ENCODE measurements around the gene MEDAG. TPM values are rescaled to one million over a fixed set of nuclear protein-coding genes. Genes with fewer than 3 reads are reported as not detected.

Gene MEDAG
- total RNA-seq = not detected

DNA sequence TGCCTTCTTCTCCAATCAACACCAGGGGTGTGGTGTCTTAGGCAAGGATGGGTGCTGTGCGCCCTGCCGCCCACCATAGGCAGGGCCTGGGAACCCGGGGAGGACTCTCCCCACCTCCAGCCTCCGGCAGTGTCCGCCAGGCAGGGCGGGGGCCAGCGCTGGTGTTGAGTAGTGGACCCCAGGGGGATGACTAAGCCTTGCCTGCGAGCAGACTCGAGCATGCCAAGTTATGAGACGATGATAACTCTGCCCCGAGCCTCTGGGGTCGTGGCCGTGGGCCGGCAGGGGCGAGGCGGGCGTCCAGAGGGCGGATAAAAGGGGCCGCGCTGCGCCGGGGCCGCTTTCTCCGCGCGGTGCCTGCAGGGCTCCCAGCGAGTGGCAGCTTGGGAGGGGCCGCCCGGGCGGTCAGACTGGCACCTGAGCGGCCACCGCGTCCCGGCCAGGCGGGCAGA lies at the start of gene MEDAG:
Gene MEDAG (plus strand): TSS at position 340 of the 452 bp plus-strand sequence. CDS start 245 bp downstream, outside the sequence.
- DNase-seq (ENCODE audit: low read depth in 2 of 3, low spot score in 2 of 3) = no peak

DNA sequence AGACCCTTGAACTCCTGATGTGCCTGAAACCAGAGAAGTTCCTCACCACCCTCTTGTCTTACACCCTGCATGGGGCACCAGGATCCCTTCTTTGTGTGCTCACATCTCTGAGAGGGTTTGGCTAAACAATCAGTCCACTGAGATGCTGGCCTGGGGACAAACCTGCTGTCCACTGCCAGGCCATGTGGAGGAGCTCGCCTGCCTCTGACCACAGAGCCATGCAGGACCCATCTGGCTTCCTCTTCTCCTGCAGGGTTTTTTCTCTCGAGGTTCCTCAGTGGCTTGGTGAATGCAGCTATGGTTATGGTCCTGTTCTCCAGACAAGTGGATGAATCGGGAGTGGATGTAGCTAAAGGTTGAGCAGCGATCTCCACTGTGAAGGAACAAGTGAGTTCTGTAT lies 49.1 kb upstream of the MEDAG start:
- no peak for DNase-seq (ENCODE audit: low read depth in 2 of 3, low spot score in 2 of 3)

DNA sequence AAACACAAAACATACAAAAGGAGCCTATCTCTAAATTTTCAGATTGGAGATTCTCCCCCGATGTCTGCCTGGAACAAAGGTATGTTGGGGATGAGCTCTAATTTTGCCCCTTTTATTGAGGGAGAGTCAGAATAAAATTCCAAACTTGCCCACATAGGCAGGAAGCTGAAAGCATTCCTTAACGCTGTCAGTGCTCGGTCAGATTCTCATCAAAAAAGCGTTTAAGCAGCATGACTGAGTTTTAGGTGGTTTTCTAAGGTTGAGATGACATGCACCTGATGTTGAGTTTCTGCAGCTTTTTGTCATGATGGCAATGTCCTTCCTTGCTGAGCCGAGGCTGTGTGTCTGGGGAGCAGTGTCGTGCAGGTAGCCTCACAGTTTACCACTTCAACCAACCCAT lies 48.4 kb upstream of the MEDAG start:
- no peak for DNase-seq (ENCODE audit: low read depth in 2 of 3, low spot score in 2 of 3)

DNA sequence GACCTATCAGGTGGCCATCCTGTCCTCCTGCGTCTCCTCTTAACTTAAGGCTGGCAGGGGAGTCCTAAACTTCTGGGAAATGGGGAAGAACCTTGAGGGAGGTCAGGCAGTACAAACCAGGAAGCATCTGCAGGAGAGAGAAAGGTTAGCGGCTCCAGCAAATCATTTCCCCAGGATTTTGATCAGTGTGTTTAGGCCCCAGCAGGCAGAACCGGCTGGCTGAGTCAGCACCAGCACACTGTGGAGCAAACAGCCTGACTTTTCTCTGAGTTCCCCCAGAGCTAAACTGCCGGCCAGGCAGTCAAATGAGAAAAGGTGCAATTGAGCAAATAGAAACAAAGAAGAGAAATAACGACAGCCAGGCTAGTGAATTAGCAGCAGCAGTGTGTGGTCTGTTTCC lies 46.7 kb upstream of the MEDAG start:
- DNase-seq (ENCODE audit: low read depth in 2 of 3, low spot score in 2 of 3) = no peak

DNA sequence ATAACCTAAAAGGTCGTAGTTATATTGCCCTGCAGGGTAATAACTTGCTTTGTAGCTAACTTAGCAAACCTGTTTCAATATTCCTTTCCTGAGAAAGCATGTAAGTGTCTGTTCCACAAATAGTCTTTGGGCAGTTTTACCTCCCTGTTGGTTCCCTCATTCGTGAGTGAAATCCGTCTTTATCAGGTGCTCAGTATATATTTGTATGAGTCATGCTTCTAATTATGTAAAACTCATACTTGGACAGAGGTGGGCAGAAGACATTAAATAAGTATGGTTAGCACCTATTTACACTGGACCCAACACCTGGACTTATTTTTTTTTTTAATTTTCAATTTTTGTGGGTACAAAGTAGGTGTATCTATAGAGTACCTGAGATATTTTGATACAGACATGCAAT lies 44.9 kb upstream of the MEDAG start:
- DNase-seq (ENCODE audit: low read depth in 2 of 3, low spot score in 2 of 3) = no peak

DNA sequence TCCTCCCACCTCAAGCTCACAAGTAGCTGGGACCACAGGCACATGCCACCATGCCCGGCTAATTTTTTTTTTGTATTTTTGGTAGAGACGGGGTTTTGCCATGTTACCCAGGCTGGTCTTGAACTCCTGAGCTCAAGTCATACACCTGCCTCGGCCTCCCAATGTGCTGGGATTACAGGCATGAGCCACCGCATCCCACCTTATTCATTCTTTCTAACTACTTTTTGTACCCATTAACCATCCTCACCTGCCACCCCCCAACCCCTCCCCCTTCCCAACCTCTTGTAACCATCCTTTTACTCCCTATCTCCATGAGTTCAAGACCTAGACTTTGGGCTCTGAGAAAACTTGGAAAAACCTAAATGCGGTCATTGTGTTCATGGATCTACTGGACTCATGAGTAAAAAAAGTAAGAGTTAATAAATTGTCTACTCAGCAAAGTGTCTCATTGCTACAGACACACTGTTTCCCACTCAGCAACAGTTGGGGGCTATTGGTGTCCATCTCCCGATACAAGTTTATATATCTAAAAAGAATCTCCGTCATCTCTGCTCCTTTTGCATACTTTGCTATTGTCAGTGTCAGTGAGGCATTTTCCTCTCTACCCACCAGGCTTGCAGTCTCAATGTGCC lies 44.1 kb upstream of the MEDAG start:
- no peak for DNase-seq (ENCODE audit: low read depth in 2 of 3, low spot score in 2 of 3)

DNA sequence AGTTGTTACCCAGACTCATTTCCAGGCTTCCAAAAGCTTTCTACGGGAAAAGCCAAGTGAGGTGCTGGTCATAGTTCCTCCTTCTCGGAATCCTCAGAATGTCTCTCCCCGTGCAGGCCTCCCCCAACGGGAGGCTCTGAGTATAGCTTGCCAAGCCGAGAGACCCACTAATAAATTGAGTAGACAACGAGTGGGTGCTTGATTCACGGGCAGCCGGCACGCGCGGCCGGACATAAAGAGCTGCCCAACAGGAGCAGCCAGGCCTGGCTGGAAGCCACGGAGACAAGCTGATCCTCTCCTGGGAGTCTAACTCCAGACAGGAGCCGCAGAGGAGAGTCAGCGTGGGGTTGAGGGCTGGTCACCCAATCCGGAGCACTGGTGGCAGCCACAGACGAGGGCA lies 43.4 kb upstream of the MEDAG start:
- DNase-seq (ENCODE audit: low read depth in 2 of 3, low spot score in 2 of 3) = no peak

DNA sequence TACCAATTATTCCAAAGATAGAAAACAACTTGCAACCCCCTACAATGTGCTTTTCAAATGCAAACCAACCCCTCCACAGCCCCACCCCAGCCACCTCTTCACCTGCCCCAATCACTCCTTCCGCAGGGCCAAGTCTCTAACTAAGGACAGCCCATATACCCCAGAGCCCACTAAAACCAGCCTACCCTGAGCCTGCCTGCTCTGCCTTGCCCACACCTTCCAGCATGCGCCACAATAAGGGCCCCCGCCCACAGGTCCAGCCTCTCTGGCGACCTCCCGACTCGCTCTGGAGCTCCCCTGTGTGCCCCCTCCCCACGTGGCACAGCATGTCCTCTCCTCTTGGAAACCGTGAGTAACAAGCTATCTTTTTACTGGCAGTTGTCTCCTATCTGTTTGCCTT lies 42.8 kb upstream of the MEDAG start:
- DNase-seq (ENCODE audit: low read depth in 2 of 3, low spot score in 2 of 3) = no peak

DNA sequence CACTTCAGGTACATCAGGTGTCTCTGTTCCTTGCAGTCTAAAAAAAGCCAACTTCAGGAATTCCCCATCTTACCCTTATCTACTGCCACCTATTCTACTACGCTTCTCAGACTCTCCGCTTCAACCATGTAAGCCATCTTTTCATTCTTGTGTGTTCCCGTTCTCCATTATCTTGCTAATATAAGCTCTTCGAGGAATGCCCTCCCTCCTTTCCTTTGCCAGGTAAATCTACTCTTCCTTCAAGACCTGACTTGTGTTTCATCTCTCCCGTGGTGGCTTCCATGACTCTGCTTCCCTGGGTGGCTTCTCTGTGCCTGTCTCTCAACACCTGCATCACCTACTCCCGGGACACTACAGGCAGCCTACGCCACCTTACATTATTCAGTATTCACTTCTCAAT lies 42.3 kb upstream of the MEDAG start:
- DNase-seq (ENCODE audit: low read depth in 2 of 3, low spot score in 2 of 3) = no peak

DNA sequence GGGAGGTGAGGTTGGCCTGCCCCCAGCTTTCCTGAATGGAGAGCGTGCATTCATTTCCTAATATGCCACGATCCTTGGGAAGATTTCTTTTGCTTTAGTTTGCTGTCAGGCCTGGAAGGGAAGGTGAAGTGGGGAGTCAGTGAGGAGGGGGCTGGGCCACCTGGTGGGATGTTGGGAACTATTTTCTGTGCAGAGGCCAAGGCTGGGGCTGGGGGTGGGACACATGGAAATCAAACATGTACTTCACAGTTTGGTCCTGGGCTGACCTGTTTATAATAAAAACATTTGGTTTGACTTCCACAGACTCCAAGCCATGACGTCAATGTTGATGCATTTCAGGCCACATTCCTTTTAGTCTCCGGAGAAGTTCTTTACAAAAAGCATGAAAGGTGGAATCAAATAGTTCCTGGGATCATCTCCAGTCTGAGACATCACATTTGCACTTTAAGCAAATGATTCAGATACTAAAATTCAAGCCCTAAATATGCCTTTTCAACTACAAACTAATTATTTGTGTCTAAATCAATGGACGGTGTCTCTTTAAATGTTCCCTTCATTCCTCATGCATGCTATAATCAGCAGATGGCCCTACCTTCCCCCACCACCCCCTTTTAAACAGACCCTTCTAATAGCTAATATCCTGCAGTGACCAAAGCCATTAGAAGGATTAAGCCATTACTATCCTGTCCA lies 41.5 kb upstream of the MEDAG start:
- DNase-seq (ENCODE audit: low read depth in 2 of 3, low spot score in 2 of 3) = no peak

DNA sequence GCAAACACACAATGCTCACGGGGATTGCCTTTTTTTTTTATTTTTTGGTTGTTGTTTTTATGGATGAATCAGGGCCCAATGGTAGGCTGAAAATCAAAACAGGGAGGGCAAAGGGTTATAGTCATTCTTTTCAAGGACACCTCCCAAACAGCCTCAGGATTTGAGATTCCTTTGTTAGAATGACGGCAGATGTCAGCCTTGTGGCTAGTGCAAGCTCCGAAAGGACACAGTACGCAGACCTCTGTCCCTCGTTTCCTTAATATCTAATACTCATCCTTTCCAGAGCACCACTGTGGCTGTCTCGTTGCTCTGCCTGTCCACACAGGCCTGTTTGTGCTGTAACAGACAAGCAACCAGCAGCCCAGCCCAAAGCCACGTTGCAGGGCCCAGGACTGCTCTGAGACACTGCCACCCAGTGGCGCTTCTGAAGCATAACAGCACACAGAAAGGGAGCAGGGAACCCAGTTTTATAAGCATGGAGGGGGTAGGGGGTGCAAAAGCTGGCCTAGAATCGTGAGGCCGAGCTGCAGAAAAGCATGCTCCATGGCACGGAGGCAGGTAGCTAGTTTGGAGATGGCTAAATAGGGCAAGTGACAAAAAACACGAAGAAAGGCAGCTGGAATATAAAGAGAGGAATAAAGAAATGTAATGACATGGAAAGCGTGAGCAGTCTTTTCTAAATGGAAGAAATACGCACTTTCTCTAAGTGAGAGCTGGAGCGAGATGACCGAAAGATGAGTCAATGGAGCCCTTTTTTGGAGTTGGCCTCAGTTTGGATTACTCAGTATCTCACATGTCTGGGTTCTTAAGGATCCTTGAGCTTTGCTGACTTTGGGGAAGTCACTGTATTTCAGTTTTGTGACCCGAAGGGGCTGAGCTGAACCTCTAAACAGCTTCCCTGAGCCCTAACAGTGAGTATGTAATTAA lies 40.7 kb upstream of the MEDAG start:
- DNase-seq (ENCODE audit: low read depth in 2 of 3, low spot score in 2 of 3) = peak in 2 of 3 donors; percentile 64 to 72

DNA sequence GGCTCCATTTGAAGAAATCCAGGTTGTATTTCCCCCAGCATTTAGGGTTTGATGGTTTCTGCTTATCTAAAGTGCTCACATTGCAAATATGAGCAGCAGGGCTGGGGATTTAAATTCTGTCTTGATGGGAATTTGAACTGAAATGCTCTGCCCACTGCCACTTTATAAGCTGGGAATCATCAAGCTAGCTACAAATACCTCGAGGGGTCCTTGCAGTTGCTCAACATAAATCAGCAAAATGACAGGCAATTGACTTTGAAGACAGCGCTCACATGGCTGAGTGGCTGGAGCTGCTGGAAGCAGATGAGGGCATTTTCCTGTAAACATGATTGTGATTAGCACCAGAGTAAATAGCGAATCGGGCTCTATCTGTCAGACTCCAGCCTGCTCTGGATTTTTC lies 39.4 kb upstream of the MEDAG start:
- DNase-seq (ENCODE audit: low read depth in 2 of 3, low spot score in 2 of 3) = no peak

DNA sequence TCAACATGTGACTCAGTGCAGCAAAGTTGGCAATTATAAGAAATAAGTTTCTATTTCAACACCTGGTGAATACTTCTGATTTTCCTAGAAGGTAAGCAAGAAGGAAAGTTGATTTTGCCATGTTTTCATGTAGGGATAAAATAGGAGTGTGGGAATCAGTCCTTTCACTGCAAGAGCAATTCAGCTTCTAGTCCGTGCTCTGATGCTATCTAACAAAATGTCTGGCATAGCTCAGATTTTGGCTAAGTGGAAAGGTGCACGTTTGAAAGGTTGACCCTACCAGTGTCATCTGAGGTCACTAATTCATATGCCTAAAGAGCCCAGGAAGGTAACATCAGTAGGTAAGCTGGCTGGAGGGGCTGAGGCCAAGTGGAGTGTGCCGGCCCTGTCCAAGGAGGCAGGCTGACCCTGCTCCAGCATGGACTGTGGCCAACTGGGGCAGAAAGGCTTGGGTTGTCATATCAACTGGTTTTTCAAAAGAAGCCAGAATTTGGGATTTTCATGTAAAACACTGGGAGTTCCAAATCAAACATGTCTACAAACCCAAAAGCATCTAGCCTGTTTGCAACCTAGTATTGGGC lies 38.9 kb upstream of the MEDAG start:
- DNase-seq (ENCODE audit: low read depth in 2 of 3, low spot score in 2 of 3) = no peak

DNA sequence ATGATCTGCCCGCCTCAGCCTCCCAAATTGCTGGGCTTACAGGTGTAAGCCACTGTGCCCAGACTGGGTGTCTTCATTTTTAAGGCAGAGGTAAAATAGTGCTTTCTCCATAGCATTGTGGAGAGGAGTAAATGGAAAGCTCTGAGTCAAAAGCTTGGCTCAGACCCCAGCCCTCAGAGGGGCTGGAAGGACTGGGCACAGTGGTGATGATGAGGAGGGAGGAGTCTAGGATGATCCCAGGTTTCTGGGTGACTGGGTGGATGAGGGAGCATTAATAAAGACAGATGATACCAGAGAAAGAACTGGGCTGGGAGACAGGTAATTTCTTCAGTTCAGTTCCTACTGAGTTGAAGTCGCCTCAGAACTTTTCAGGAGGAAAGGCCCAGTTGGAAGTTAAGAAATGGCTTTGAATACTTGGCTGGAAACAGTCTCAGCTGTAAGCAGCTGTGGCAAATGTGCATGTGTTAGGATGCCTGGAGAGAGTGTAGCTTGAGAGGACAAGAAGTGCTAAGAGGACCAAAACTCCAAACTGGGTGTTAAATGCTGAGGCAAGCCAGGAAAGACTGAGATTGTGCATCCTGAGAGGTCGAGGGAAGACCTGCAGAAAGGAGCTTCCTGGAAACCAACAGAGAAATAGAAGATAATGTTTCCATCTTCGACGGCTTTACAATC lies 37.1 kb upstream of the MEDAG start:
- no peak for DNase-seq (ENCODE audit: low read depth in 2 of 3, low spot score in 2 of 3)

DNA sequence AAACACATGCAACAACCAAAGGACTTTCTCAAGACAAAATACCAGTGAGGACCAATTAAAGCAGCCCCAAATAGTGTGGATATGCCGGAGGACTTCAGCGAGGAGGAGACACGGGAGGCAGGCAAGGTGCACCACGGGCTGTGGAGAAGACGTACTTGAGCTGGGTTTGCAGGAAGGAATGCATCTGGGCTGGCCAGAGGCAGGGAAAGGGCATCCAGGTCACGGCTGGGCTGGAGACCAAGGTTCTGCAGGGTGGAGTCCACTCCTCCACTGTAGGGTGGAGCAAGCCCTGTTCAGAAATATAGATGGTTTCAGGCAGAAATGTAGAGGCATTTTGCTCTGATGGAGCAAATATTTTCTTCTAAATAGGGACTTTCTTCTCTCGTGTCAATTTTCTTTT lies 36.6 kb upstream of the MEDAG start:
- DNase-seq (ENCODE audit: low read depth in 2 of 3, low spot score in 2 of 3) = no peak

DNA sequence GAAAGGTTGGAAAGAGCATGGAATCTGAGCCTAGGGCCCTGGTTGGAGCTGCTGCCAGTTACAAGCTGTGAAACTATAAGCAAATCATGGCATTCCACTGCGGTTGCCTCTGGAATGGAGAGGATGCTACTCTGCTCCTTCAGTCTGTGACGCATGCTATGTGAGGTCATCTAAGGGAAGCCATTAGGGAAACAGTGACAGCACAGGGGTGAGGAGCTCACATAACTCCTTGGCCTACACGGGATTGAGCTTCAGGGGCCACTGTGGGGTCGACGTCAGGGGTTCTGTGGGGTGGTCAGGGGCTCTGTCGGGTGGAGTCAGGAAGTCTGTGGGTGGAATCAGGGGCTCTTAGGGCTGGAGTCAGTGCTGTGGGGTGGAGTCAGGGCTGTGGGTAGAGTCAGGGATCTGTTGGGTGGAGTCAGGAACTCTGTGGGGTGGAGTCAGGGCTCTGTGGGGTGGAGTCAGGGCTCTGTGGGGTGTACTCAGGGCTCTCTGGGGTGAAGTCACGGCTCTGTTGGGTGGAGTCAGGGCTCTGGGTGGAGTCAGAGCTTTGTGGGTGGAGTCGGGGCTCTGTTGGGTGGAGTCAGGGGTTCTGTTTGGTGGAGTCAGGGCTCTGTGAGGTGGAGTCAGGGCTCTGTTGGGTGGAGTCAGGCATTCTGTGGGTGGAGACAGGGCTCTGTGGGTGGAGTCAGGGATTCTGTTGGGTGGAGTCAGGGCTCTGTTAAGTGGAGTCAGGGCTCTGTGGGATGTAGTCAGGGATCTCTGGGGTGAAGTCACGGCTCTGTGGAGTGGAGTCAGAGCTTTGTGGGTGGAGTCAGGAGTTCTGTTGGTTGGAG lies 35.8 kb upstream of the MEDAG start:
- peak in 2 of 3 donors; percentile 30 to 44 for DNase-seq (ENCODE audit: low read depth in 2 of 3, low spot score in 2 of 3)

DNA sequence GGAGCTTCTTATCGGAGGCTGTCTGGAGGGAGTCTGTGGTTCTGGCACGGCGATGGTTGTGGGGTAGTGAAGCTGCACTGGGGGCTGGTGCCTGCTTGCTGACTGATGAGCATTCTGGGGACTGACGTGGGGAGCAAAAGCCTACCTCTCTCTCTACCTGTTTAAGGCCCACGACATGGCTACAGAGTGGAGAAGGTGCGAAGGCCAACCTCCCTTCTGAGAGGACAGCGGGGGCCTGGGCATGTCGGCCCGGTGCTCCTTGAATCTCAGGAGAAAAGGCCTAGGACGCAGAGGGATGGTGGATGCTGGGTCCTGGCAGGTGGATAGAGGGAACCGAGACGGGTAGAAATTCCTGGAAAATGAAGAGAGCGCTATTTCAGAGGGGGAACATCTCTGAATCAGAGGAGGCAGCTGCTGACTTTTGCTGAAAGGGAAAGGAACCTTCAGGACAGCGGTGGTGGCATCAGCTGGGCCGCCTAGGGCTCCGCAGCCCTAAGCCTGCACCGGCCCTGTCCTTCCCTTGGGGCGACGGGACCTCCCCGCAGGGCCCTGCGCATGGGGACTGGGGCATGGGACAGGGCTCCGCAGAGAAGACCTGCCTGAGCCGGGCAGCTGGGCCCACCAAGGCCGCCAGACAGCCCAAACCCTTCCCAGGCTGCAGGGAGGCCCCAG lies 35.0 kb upstream of the MEDAG start:
- no peak for DNase-seq (ENCODE audit: low read depth in 2 of 3, low spot score in 2 of 3)

DNA sequence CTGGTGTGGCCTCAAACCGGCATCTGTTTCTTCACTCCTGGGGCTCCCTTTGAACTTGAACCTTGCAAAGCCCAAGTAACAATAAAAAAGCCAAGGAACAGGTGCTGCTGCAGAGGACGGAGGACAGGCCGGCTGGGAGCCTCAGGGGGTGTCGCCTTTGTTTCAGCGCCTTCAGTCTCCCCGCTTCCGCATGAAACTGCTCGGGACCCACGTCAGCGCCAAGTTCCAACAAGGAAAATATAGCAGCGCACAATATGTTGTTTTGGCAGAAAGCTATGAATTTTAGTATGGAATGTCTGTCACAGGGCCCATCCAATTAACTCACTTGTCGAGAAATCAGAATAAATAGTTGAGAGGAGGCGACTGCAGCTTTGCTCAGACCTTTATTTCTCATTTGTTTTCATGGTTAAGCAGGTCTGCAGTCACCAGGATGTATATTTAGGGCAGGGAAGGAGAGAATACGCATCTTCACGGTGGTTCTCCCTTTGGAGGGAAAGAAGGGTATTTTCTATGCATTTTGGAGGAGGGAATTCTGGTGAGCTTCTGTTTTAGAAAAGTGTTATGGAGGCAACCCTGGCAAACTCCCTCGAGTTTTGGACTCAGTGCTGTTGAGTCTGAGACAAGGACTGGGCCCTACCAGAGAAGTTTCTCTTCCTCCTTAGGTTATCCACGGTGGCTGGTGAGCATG lies 34.3 kb upstream of the MEDAG start:
- DNase-seq (ENCODE audit: low read depth in 2 of 3, low spot score in 2 of 3) = no peak

DNA sequence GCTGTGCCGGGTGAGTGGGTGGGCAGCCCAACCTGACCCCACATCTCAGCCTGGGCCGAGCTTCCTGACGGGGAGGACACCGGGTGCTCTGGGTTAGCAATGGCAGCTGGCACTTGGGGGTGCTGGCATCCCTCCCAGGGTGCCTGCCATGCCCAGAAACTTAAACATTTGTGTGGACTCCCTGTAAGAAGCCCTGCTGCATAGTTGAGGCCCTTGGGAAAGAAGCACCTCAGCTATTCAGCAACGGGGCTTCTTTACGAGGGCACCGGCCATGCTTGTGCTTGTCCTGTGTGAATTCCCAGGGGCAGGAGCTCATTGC lies 33.8 kb upstream of the MEDAG start:
- no peak for DNase-seq (ENCODE audit: low read depth in 2 of 3, low spot score in 2 of 3)
